ENCODE data around the gene ZNF107. TPM values are rescaled to one million over a fixed set of nuclear protein-coding genes. Genes with fewer than 3 reads are reported as not detected.

The ZNF107 gene
- total RNA-seq, 1 experiment from 2014 or later, result 24.7 TPM

GRCh38 chr7:64642046-64642445 is 23.9 kb upstream of the ZNF107 start:
- no peak overlapping the region for H2BK15ac ChIP-seq (ENCODE audit: low read depth, low read length)
- H2BK120ac ChIP-seq (ENCODE audit: low read depth, low read length, poor library complexity, severe bottlenecking), result no peak overlapping the region
- no peak overlapping the region for H2AFZ ChIP-seq (ENCODE audit: low read length)
- H3K27ac ChIP-seq (ENCODE audit: insufficient read length, low read depth, low read length), result no peak overlapping the region
- Mint-ChIP-seq H3K4me3 (no peak overlapping the region), H3K9me3 (peaks cover 0 to 2% of the 10 kb centered on the region in 2 experiments), H3K27ac (no peak overlapping the region), H3K36me3 (ENCODE audit: insufficient read depth in 1 of 3, low read depth in 3 of 3) (peaks cover 0 to 25% (median 4%) of the 10 kb centered on the region in 3 experiments; a peak in 5 of 7 replicates), H3K27me3 (ENCODE audit: low read depth) (no peaks in the 10 kb centered on the region), H3K4me1 (no peaks in the 10 kb centered on the region)
- H3K4me2 ChIP-seq (ENCODE audit: insufficient read depth, insufficient read length, low read length), result no peak overlapping the region
- H2AK5ac ChIP-seq (ENCODE audit: insufficient read length, low read length), result no peak overlapping the region
- no peak overlapping the region for H4K91ac ChIP-seq (ENCODE audit: insufficient read length, low read depth, low read length)
- H2BK20ac ChIP-seq (ENCODE audit: low read depth, low read length, poor library complexity, severe bottlenecking), result no peak overlapping the region
- no peak overlapping the region for H3K23ac ChIP-seq (ENCODE audit: insufficient read length, low read depth, low read length)
- H3K79me2 ChIP-seq (ENCODE audit: insufficient read depth, low read length), result no peaks in the 10 kb centered on the region
- H3K4me1 ChIP-seq (ENCODE audit: insufficient read depth, low read length), result no peaks in the 10 kb centered on the region
- no peaks in the 10 kb centered on the region for H4K20me1 ChIP-seq (ENCODE audit: control insufficient read depth, insufficient read depth, insufficient read length)
- H4K5ac ChIP-seq (ENCODE audit: insufficient read length, low read depth, low read length), result no peak overlapping the region
- no peak for TF ChIP-seq CTCF (conservative IDR thresholded peaks at IDR 0.05)
- DNase-seq, result no peak
- H2BK5ac ChIP-seq (ENCODE audit: insufficient read length, low read length), result no peak overlapping the region
- H3K27me3 ChIP-seq (ENCODE audit: insufficient read depth, low read length), result no peaks in the 10 kb centered on the region
- no peak overlapping the region for H3K18ac ChIP-seq (ENCODE audit: insufficient read length, low read depth, low read length)
- no peak overlapping the region for H3K56ac ChIP-seq (ENCODE audit: insufficient read length, low read depth, low read length)
- no peak overlapping the region for H3K9ac ChIP-seq (ENCODE audit: extremely low read depth, insufficient read length, low read length)
- H4K8ac ChIP-seq (replicated peaks; ENCODE audit: insufficient read length, low read depth, low read length), result no peak overlapping the region
- H3K4ac ChIP-seq (ENCODE audit: low read depth, low read length), result no peak overlapping the region
- no peak overlapping the region for H3T11ph ChIP-seq (ENCODE audit: low read length)
- WGBS (ENCODE audit: extremely low coverage, insufficient read length, low lambda C conversion rate), result no CpG with 5 or more reads among the region's 4 CpGs
- no peak overlapping the region for H2BK12ac ChIP-seq (ENCODE audit: insufficient read length, low read depth, low read length)
- no peak overlapping the region for H3K14ac ChIP-seq (ENCODE audit: insufficient read depth, low read length)
- H3K9me3 ChIP-seq (ENCODE audit: control insufficient read depth, low read depth, low read length), result peaks cover 77% of the 10 kb centered on the region
- no peaks in the 10 kb centered on the region for H3K79me1 ChIP-seq (ENCODE audit: insufficient read depth, low read depth, low read length, poor library complexity, severe bottlenecking)
- no peaks in the 10 kb centered on the region for H3K23me2 ChIP-seq (ENCODE audit: insufficient read length, low read depth, low read length, poor library complexity, severe bottlenecking)

Data from H9 (cell line).